Prostate gland (tissue), 2 donors: ENCODE results near the gene NPLOC4.

ENCODE experiments used
- CTCF ChIP-seq, 4 experiments: fragments of 200-600 bp in 2 of 4; fragments of 450-650 bp in 2 of 4; sonication (generic) in 2 of 4; IDR thresholded peaks; 1 replicate in 3 of 4; 2 replicates in 1 of 4; pipeline ENCODE4 v1.5.1; 2016 to 2019; ENCODE audit warnings: antibody characterized with exemption in 4 of 4, mild to moderate bottlenecking in 2 of 4, moderate library complexity in 2 of 4
- POLR2A ChIP-seq: fragments of 450-650 bp; IDR thresholded peaks from one replicate; pipeline ENCODE4 v1.6.1; 2016; ENCODE audit warnings: antibody characterized with exemption, mild to moderate bottlenecking
- POLR2AphosphoS5 ChIP-seq: sonication (generic); formaldehyde crosslinking; IDR thresholded peaks from one replicate; pipeline ENCODE4 v1.6.1; 2017; ENCODE audit warnings: antibody characterized with exemption

GRCh38 chr17:81636505-81637288 lies at the start of gene NPLOC4, which contains the start of gene TSPAN10:
- TF ChIP-seq CTCF (IDR thresholded peaks at IDR 0.05) (peak in 1 of 4 experiments; percentile 24), POLR2A (peak; percentile 66), POLR2AphosphoS5 (peak; percentile 93)
